ENCODE data around the gene HOXB3. TPM values are rescaled to one million over a fixed set of nuclear protein-coding genes. Genes with fewer than 3 reads are reported as not detected.

The HOXB3 gene
- total RNA-seq, 1 experiment from 2014 or later = not detected

DNA sequence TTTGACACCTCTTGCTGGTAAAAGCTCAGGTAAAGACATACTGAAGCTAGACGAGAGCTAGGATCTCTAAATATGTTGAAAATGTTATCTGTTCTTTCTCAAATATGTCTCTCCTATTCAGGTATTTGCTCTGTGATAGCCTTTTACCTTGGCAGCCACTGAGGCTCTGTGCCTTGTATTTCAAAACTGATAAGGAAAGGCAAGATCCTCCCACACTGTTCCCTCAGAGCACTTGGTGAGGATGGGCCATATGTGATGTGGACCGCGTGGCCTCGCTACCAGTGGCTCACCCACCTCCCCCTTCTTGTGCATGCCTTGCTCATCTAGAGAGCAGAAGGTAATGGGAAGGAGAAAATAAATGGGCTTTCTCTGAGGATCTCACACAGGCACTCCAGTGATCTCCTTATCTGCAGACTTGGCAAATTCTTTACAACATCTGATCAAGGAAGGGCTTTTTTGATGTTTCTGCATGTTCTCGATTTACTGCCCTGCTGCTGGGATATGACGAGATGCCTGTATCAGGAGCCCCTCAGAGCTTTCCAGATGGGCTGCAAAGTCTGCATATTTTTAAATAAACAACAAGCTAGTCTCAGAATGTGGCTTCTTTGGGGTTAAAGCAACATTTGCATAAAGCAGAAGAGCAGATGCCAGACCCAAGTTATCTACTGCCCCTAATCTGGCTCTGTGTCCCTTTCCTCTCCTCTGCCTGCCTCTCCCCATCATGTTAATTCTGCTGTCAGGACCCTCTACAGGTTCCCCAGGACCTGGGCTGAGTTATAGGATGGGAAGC is 76.2 kb downstream of the HOXB3 start:
- no peak overlapping the region for H2BK12ac ChIP-seq (ENCODE audit: insufficient read length, low read depth, low read length)
- no peak overlapping the region for H3K9ac ChIP-seq (ENCODE audit: extremely low read depth, insufficient read length, low read length)
- no peaks in the 10 kb centered on the region; the same call in 1 of the 2 replicates for H3K4me1 ChIP-seq (ENCODE audit: insufficient read depth, low read length)
- H2BK15ac ChIP-seq (ENCODE audit: low read depth, low read length) = no peak overlapping the region
- H2BK120ac ChIP-seq (ENCODE audit: low read depth, low read length, poor library complexity, severe bottlenecking) = no peak overlapping the region
- H3K4ac ChIP-seq (ENCODE audit: low read depth, low read length) = no peak overlapping the region
- H3K27me3 Mint-ChIP-seq (ENCODE audit: low read depth) = peaks cover 88% of the 10 kb centered on the region
- peaks cover 26 to 32% of the 10 kb centered on the region in 2 experiments for H3K4me1 Mint-ChIP-seq
- no peaks in the 10 kb centered on the region for H3K9me3 ChIP-seq (ENCODE audit: control insufficient read depth, low read depth, low read length)
- no peak overlapping the region for H3K23ac ChIP-seq (ENCODE audit: insufficient read length, low read depth, low read length)
- no peak overlapping the region for H2BK20ac ChIP-seq (ENCODE audit: low read depth, low read length, poor library complexity, severe bottlenecking)
- no peak overlapping the region for H3K27ac Mint-ChIP-seq
- H3K4me3 Mint-ChIP-seq = no peak overlapping the region
- no peaks in the 10 kb centered on the region for H4K20me1 ChIP-seq (ENCODE audit: control insufficient read depth, insufficient read depth, insufficient read length)
- no peak overlapping the region for H3K56ac ChIP-seq (ENCODE audit: insufficient read length, low read depth, low read length)
- no peak overlapping the region for H3T11ph ChIP-seq (ENCODE audit: low read length)
- no peak for DNase-seq
- H2BK5ac ChIP-seq (ENCODE audit: insufficient read length, low read length) = no peak overlapping the region
- no peaks in the 10 kb centered on the region for H3K79me1 ChIP-seq (ENCODE audit: insufficient read depth, low read depth, low read length, poor library complexity, severe bottlenecking)
- no peaks in the 10 kb centered on the region; the same call in 1 of the 2 replicates for H3K27me3 ChIP-seq (ENCODE audit: insufficient read depth, low read length)
- no peak overlapping the region for H3K18ac ChIP-seq (ENCODE audit: insufficient read length, low read depth, low read length)
- no peak overlapping the region for H2AFZ ChIP-seq (ENCODE audit: low read length)
- no CpG with 5 or more reads among the region's 6 CpGs for WGBS (ENCODE audit: extremely low coverage, insufficient read length, low lambda C conversion rate)
- peaks cover 0 to 6% of the 10 kb centered on the region in 2 experiments; a peak in 2 of 5 replicates for H3K9me3 Mint-ChIP-seq
- H4K91ac ChIP-seq (ENCODE audit: insufficient read length, low read depth, low read length) = no peak overlapping the region
- H3K36me3 Mint-ChIP-seq (ENCODE audit: insufficient read depth in 1 of 3, low read depth in 3 of 3) = no peaks in the 10 kb centered on the region
- H3K4me2 ChIP-seq (ENCODE audit: insufficient read depth, insufficient read length, low read length) = no peak overlapping the region
- H2AK5ac ChIP-seq (ENCODE audit: insufficient read length, low read length) = no peak overlapping the region
- H4K5ac ChIP-seq (ENCODE audit: insufficient read length, low read depth, low read length) = no peak overlapping the region
- H3K79me2 ChIP-seq (ENCODE audit: insufficient read depth, low read length) = no peaks in the 10 kb centered on the region
- no peak overlapping the region for H4K8ac ChIP-seq (replicated peaks; ENCODE audit: insufficient read length, low read depth, low read length)
- TF ChIP-seq CTCF (conservative IDR thresholded peaks at IDR 0.05) = no peak
- H3K14ac ChIP-seq (ENCODE audit: insufficient read depth, low read length) = no peak overlapping the region
- H3K27ac ChIP-seq (ENCODE audit: insufficient read length, low read depth, low read length) = no peak overlapping the region
- H3K23me2 ChIP-seq (ENCODE audit: insufficient read length, low read depth, low read length, poor library complexity, severe bottlenecking) = no peaks in the 10 kb centered on the region
